ENCODE data around the gene NRDE2.
"Not testable (repeated sequence)": the region's sequence is repeated elsewhere in the genome, so short reads cannot be mapped to it uniquely, and the experiment has no call there.

Gene NRDE2

DNA sequence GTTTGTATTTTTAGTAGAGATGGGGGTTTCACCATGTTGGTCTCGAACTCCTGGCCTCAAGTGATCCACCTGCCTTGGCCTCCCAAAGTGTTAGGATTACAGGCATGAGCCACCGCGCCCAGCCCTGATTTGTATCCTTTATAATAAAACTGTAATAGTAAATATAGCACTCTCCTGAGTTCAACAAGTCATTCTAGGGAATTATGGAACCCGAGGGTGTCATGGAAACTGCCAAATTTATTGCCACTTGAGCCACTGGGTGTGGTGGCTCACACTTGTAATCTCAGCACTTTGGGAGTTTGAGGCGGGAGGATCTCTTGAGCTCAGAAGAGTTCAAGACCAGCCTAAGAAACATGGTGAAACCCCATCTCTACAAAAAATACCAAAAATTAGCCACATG, 9.5 kb upstream of the NRDE2 start:
- not testable (repeated sequence) for DNase-seq

DNA sequence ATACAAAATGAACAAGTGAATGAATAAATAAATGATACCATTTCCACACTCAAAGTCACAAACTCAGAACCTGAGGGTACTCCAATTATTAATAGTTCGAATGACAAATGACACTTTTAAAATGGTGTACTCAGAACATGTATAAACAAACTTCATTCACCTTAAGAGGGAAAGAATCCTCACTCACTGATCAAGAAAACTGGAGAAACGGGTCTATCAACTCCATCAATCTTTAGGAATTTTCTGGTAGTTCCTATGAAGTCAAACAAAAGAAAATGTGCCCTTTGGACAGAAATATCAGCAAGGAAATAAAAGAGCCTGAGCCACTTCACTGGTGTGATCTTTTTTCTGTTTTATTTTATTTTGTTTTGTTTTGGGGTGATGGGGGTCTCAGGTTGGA, 5.2 kb upstream of the NRDE2 start:
- DNase-seq = peak; percentile 11

DNA sequence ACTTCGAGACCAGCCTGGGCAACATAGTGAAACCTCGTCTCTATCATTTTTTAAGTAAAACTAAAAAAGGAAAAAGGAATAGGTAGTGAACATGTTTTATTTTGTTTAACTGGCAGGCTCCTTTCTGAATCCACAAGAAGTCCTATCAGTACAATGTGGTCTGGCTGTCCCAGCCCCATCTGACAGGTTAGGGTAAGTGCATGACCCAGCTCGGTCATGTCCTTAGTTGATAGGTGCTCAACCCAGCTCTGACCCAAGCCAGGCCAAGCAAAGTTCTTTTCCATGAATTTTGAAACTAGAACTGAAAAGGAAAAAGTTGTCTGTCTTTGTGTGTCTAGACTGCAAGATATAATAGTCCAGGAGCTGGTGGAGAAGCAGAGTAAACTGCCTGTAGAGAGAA, 4.7 kb upstream of the NRDE2 start:
- DNase-seq = no peak

DNA sequence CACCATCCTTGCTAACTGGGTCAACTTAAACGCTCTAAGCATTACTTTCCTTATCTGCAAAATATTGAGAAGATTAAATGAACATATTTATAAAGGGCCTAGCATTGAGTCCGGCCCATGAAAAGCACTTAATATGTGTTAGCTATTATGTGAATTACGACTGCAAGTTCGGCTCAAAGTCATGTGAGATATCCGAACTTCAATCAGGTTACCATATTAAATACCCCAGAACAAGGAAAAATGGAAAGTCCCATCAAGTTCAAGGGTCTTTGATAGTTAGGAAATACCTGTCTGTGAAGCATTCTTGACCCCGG, 487 bp upstream of the NRDE2 start:
- no peak for DNase-seq

DNA sequence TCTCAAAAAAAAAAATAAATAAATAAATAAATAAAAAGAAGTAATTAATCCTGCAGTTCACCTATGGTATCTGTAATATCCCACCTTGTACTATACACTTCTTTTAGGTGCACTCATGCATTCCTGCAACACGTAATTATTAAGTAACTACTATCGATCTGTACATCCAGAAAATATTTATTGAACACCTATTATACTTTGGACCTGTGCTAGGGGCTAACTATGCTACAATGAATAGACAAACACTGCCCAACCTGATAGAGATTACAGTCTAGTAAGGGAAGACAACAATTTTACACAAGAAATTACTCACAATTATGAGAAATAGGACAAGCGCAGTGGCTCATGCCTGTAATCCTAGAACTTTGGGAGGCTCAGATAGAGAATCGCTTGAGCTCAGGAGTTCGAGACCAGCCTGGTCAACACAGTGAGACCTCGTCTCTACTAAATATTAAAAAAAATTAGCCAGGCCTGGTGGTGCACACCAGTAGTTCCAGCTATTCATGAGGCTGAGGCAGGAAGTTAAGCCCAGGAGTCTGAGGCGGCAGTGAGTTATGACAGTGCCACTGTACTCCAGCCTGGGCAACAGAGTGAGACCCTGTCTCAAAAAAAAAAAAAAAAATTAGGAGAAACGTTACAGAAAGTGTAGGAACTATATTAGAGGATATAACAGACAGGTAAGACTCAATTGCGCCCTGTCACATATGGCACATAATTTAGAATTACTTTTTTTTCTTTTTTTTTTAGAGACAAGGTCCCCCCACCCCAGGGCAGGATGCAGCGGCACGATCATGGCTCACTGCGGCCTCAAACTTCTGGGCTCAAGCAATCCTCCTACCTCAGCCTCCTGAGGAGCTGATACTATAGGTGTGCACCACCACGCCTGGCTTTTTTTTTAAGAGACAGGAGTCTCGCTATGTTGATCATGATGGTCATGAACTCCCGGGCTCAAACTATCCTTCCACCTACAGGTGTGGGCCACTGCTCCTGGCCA, 1.2 kb downstream of the NRDE2 start:
- DNase-seq = no peak

DNA sequence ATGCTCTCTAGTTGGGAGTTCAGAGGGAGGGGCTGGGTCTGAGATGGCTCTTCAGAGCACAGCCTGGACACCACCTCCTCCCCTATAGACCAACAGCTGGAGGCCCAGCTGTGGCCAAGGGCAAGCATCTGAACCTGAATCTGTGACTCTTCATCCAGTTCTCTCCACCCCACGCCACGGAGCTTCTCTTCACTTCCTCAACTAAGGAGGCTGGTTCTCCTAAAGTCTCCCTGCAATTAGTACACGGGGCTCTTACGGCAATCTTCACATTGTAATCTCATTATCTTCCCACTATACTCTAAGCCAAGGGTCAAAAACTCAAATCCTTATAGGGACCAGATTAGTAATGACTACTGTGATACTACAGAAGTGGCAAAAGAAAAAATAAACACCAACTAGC, 9.8 kb downstream of the NRDE2 start:
- no peak for DNase-seq

DNA sequence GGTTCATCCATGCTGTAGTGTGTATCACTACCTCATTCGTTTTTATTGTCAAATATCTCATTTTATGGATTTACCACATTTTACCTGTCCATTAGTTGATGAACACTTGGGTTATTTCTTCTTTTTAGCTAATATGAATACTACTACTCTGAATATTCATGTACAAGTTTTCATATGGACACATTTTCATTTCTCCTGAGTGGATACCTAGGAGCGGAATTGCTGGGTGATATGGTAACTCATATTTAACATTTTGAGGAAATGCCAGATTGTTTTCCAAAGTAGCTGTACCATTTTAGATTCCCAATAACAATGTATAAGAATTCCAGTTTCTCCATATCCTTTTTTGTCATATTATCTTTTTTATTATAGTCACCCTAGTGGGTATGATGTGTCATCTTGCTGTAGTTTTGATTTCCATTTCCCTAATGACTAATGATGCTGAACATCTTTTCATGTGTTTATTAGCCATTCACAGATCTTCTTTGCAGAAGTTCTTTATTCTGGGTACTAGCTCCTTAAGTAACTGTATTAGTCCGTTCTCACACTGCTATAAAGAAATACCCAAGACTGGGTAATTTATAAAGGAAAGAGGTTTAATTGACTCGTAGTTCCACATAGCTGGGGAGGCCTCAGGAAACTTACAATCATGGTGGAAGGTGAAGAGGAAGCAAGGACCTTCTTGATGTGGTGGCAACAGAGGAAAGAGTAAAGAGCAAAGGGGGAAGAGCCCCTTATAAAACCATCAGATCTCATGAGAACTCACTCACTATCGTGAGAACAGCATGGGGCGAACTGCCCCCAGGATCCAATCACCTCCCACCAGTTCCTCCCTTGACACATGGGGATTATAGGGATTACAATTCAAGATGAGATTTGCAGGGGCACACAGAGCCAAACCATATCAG, 11.9 kb downstream of the NRDE2 start:
- DNase-seq = no peak

DNA sequence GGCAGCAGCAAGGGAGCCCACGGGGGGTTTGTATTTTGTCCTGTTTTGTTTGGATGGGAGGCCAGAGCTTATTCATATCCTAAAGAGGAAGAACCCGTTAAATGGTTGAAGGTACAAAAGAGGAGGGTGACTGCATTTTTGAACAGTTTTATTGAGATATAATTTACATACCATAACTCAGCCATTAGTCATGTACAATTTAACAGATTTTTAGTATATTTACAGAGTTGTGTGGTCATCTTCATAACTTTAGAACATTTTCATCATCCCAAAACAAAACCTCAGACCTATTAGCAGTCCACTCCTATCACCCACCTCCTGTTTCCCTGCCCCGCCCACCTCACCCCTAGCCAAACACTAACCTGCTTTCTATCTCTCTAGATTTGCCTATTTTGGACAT, 12.6 kb downstream of the NRDE2 start:
- DNase-seq = no peak

DNA sequence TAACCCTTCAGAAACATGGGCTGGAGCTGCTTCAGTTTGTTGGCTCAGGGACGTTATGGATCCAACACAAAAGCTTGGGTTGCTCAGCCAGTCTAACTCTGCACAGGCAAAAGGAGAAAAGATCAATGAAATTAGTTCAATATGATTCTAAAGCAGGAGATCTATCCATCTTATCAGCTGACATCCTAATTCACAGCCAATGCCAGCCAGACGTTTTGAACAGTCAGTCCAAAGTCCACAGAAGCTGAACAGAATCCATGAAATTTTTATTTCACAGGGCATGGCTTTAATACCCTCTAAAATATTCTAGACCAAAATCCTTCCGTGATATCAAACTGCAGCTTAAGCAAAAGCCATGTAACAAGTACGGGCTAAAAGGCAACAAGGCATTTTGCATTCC, 13.7 kb downstream of the NRDE2 start:
- no peak for DNase-seq

DNA sequence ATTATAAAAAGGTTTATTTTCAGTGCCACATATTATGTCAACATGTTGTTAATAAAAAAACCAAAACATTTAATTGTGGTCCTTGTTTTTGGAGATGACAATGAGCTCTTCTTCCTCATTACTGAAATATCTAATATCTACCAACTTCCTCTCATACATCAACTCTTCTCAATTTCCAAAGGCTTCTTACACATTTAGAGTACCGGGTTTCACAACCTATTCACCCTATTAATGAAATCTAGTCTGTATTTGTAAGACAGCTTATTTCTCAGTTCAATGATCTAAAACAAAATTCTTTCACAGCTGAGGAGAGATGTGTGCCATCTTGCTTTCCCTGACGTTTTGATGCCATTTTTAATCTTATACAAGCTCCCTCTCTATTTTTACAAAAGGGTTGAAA, 14.5 kb downstream of the NRDE2 start:
- DNase-seq = no peak

DNA sequence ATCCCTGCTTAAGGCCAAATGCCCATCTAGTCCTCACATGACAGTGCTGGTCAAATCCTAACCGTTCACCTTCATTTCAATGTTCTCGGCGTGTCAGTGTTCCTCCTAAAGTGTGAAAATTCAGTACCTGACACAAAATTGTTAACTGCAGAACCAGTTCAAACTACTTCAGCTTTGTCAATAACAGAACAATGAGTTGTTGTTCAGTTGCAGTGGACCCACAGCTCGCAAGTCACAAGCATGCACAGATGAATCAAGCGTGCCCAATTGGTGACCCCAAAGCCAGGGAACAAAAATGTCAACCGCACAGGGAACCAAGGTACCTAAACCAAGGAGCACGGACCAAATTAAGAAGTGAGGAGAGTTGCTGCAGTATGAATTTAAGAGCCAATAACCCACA, 23.2 kb downstream of the NRDE2 start:
- DNase-seq = no peak

DNA sequence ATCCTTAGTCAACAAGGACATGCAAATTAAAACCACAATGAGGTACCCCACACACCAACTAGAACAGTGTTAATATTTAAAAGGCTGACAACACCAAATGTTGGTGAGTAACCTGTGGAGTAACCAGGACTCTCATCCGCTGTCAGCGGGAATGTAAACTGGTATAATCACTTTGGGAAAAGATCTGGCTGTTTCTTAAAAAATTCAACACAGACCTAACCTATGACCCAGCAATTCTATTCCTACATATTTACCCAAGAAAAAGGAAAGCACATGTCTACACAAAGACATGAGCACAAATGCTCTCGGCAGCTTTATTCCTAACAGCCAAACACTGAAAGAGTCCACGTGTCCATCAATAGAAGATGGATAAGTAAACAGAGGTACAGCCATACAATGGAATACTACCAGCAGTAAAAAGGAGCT, 26.6 kb downstream of the NRDE2 start:
- no peak for DNase-seq

DNA sequence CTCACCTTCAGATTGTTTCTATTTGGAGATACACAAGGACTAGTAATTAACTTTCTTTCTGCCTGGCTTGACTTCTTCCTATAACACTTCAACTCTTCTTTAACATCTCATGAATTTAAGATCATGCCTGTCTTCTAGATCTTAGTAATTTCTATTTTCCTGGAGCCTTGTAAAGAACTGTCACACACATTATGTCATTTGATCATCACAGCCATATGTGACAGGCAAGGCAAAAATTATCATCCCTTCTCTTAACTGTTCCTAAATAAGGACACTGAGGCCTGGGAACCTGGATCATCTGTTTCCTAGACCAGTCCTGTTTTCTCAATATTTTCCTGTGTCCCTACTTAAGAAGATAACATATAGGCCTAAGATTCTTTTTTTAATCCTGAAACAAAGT, 27.2 kb downstream of the NRDE2 start:
- no peak for DNase-seq

DNA sequence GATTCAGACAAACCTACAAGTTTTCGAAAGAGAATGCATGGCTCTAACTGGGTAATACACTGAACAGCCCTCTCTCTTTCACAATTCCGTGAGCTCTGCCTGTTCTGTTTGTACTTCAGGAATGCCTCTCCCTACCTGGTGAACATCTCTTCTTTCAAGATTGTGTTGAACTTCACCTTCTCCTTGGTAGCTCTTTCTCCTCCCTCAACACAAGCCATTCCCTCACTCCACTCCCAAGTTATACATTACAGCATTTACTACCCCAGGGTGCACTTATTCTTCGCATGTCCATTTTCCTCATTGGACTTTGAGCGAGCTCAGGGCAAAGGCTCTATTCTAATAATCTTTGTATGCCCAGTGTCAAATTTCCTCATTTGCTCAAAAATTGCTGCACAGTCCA, 28.3 kb downstream of the NRDE2 start:
- DNase-seq = no peak

DNA sequence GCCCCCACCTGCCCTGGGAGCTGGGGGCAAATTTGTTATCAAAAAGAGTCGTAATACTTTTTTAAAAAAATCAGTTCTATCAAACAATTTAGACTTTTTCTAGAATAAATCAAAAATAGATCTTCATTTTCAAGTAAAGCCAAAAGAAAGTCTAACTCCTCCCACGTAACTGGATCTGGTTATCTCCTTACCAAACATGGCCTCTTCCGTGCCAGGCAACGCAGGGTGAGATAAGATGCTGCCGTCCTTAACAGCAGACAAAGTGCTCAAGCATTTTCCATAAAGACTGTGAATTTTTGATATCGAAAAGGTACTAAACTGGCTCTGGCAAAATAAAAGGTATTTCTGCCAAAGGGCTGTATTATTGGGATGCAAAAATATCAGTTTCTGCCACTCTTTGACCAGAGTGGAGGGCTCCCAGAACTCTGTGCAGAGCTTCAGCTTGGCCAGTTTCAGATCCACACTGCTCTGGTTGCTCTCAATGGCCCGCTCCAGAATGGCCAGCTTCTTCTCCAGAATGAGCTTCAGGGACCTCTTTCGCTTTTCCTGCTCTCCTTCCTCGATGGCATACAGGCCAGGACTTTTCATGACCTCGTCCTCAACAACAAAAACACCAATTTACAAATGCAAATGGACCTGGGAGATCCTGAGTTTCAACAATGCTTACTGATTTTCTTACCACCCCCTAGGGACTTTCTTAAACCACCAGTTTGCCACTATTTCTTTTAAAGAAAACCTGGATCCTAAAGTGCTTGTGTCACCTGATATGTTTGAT, 29.0 kb downstream of the NRDE2 start:
- DNase-seq = no peak

DNA sequence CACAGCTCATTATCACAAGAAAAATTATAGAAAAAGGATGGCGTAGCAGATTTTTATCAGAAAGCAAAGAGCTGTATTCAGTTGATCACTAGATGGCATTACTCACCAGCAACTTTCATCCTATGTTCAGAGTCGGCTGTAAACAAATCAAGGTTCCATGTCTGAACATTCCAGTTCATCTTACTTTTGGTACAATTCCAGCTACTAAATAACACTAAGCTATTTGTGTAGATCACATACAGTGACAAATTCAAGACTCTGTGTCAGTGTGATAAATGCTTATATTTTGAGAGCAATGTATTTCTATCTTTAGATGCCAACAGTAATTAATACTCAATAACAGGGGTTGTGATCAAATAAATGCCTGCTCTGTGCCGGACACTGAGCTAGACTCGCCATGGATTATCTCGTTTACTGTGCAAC, 30.1 kb downstream of the NRDE2 start:
- DNase-seq = peak; percentile 15

DNA sequence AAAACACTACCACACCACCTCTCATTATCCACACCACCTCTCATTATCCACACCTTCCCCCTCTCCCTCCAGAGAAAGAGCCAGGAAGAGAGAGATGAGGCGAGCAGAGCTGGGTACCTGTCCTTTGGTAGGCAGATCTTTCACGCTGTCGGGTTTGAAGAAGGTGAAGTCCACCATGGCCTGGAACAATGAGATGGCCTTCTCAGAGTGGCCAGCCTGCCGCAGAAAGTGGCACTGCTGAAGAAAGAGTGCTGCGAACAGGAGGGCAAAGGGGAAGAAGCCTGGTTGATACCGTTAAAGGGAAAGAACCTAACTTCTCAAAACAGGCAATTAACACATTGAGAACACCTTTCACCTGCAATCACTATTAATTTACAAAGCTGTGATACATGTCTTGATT, 30.6 kb downstream of the NRDE2 start:
- no peak for DNase-seq

DNA sequence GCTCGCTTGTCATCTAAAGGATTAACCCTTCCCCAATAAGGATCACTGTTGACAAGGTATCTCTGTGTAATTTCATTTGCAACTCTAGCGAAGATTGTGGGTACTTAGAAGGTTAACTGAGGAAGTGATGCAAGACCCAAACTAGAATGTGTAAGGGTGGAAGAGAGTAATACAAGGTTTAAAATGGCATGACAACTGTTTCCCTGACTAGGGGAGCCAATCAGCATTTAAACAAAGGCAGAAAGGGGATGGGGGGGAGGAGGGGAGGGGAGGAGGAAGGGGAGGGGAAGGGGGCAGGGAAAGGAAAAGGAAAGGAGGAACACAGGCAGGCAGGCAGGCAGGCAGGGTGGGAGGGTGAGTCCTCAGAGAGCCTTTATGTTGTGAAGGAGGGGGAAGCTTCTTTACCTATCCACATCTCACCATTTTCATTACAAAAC, 31.1 kb downstream of the NRDE2 start:
- no peak for DNase-seq

DNA sequence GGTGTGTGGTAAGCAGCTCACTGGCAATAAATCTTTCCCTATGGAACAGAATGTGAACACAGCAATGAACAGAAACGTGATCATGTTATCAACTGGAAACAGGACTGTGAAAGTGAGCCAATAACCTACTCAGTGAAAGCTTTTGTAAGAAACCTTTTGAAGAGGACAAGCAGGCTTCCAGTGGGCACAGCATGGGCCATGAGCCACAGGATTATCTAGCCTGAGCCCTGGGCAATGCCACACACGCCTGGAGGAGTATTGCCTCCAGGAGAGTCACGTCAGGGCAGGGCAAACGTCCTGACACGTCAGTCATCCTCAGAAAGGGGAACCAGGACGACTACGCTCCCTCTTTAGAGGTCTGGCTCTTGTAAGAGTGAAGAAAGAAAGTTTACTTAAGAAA, 32.3 kb downstream of the NRDE2 start:
- no peak for DNase-seq

DNA sequence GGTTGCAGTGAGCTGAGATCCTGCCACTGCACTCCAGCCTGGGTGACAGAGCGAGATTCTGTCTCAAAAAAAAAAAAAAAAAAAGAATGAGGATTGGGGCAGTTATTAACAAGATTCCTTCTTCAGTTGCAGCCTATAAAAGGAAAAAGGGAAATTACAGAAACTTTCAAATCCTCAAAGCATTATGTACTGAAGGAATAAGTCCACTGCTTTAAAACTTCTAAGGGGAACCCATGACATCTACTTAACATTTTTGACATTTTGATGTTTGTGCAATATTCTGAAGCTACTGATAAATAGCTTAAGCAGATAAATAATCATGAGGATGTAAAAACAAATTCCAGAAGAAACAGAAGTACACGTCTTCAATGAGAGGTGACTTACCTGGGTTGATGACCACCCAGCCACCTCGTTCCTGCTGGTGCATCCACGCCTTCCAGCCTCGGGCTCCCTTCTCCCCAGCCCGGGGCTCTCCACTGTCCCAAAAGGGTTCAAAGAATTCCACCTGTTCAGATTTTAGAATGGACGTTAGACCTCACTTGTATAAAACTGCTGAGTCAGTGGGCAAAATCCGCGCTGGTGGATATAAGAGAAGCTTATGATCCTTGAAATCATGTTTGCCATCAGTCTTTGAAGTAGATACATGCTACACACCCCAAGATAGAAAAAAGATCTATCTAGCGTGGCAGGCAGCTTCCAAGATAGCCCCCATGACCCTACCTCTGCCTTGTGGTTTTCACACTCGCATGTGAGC, 33.7 kb downstream of the NRDE2 start:
- DNase-seq = no peak

DNA sequence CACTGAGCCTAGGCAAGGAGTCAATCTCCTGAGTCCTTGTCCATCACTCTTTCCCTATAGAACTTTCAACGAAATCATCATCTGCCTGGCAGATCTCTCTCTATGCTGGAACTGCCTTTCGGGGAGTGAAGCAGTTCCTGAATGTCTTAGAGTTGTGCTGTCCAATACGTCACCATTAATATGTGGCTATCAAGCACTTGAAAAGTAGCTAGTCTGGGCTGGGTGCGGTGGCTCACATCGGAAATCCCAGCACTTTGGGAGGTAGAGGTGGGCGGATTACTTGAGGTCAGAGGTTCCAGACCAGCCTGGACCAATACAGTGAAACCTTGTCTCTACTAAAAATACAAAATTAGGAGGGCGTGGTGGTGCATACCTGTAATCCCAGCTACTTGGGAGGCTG, 35.1 kb downstream of the NRDE2 start:
- no peak for DNase-seq

DNA sequence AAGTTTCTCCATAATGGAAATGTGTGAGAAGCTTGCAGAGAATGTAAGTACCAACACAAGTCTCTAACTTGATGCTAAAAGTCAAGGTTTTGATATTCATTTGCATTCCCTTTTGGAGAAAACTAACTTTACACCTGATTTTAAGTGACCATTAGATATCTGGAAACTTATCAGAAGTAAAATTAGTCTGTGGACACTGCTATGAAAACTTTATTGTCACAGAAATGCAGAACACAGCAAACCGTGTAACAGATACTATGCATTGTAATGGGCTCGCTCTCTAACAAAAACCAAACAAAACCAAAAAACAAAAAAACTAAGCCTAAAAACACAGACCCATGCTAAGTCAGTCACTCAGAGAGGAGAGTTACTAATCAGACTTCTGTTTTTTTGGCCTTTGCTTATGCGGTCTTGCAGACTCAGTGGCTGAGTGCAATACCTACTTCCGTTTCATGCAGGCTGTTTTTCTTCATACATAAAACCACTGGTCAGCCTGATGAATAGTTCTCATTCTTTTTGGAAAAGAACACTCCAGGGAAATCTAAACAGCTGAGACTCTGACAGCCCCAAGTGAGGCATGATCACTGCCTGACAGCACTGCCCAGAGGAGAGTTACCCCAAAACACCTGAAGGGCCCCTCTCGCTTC, 35.7 kb downstream of the NRDE2 start:
- no peak for DNase-seq

Data from NCI-H510A (cell line).